OCI-LY7 (cell line): Measurements from ENCODE around the gene BANF2. TPM values are rescaled to one million over a fixed set of nuclear protein-coding genes. Genes with fewer than 3 reads are reported as not detected.
A peak's percentile ranks its signal among the peaks of the same experiment; 100 is the strongest.

Source experiments
- BruUV-seq: library from RNA; stranded (reverse); fragments of 400-500 nt; replicated peaks from 2 replicates; lab custom pipeline; 2021; lab: Mats Ljungman, UMichigan
- CTCF ChIA-PET: fragments of 300-600 bp; sonication (Branson Sonifier 250); formaldehyde crosslinking; loops from one replicate; lab custom pipeline; 2022; ENCODE audit warnings: antibody characterized with exemption; ENCODE audit not compliant: unreplicated experiment; lab: Charles Lee
- POLR2A ChIA-PET: fragments of 300-600 bp; sonication (Branson Sonifier 250); formaldehyde crosslinking; loops from one replicate; lab custom pipeline; 2022; ENCODE audit warnings: antibody characterized with exemption; lab: Charles Lee
- DNase-seq: peaks from one replicate; pipeline ENCODE4 v3.0.0-alpha.2; 2015; ENCODE audit warnings: low spot score
- H2AFZ ChIP-seq: fragments of 200-600 bp; sonication (generic), shearing (Covaris generic); 2 replicates; pipeline ENCODE4 v1.6.1; 2014; ENCODE audit warnings: mild to moderate bottlenecking, antibody characterized with exemption, low read length, moderate library complexity
- H3K27ac ChIP-seq: fragments of 200-600 bp; sonication (generic); 2 replicates; pipeline ENCODE4 v1.5.1; 2014; ENCODE audit warnings: mixed run types, low read depth, mild to moderate bottlenecking, moderate library complexity, low read length, inconsistent platforms; ENCODE audit not compliant: poor library complexity, severe bottlenecking
- H3K36me3 ChIP-seq: fragments of 200-600 bp; sonication (generic); 2 replicates; pipeline ENCODE4 v1.6.1; 2014; ENCODE audit warnings: mild to moderate bottlenecking, antibody characterized with exemption, low read length, moderate library complexity, mixed read lengths; ENCODE audit not compliant: insufficient read depth
- H3K4me1 ChIP-seq: fragments of 200-600 bp; sonication (generic); 2 replicates; pipeline ENCODE4 v1.5.1; 2014; ENCODE audit warnings: mild to moderate bottlenecking, low read length; ENCODE audit not compliant: insufficient read depth, poor library complexity, severe bottlenecking
- H3K4me2 ChIP-seq: fragments of 200-600 bp; sonication (generic); 2 replicates; pipeline ENCODE4 v1.6.1; 2014; ENCODE audit warnings: mild to moderate bottlenecking, low read length
- H3K4me3 ChIP-seq: fragments of 200-600 bp; sonication (generic); 2 replicates; pipeline ENCODE4 v1.5.1; 2014; ENCODE audit warnings: mild to moderate bottlenecking, low read depth, low read length; ENCODE audit not compliant: poor library complexity, severe bottlenecking
- H3K79me2 ChIP-seq: fragments of 200-600 bp; sonication (generic); 2 replicates; pipeline ENCODE4 v1.6.1; 2016; ENCODE audit warnings: low read depth, mild to moderate bottlenecking, low read length, moderate library complexity, mixed read lengths; ENCODE audit not compliant: insufficient read depth
- H3K9me2 ChIP-seq: fragments of 200-600 bp; sonication (generic); 2 replicates; pipeline ENCODE4 v1.6.1; 2016; ENCODE audit warnings: mild to moderate bottlenecking, low read length, mixed read lengths; ENCODE audit not compliant: insufficient read depth
- H3K9me3 ChIP-seq: fragments of 200-600 bp; sonication (generic); 2 replicates; pipeline ENCODE4 v1.6.1; 2014; ENCODE audit warnings: mild to moderate bottlenecking, mixed run types, low read length, mixed read lengths
- H4K20me1 ChIP-seq: fragments of 200-600 bp; sonication (generic); 2 replicates; pipeline ENCODE4 v1.6.1; 2014; ENCODE audit warnings: mild to moderate bottlenecking, antibody characterized with exemption, low read length, moderate library complexity, mixed read lengths; ENCODE audit not compliant: insufficient read depth
- EZH2phosphoT487 ChIP-seq: fragments of 200-600 bp; sonication (generic); IDR thresholded peaks from 2 replicates; pipeline ENCODE4 v1.6.1; 2018; ENCODE audit warnings: low read depth, borderline replicate concordance, mild to moderate bottlenecking, mixed run types, antibody characterized with exemption, low read length, moderate library complexity, mixed read lengths
- intact Hi-C: fragments of 100-400 bp; cut with micrococcal nuclease; formaldehyde crosslinking; loops from one replicate; pipeline ENCODE4 v1.10.0; 2022; ENCODE audit not compliant: unreplicated experiment
- total RNA-seq, 2 experiments: library from RNA; depleted of rRNA in 1 of 2; stranded (reverse); fragments of >200 nt in 1 of 2; shearing (Covaris generic) in 1 of 2; gene quantifications; 2 replicates each; pipeline ENCODE4 v1.2.3, GENCODE V29; 2014 to 2022
- TF ChIP-seq, protein P1 (sequence below): fragments of 200-600 bp; sonication (generic); conservative IDR thresholded peaks from 2 replicates; pipeline ENCODE4 v1.5.1; 2014; ENCODE audit warnings: mild to moderate bottlenecking, antibody characterized with exemption, low read length, moderate library complexity, mixed read lengths

The BANF2 gene
- total RNA-seq, 2 experiments from 2014 or later: not detected

GRCh38 chr20:17716331-17716730, 16.6 kb downstream of the BANF2 start:
- H3K27ac ChIP-seq: no peak overlapping the region
- no peaks in the 10 kb centered on the region for H3K79me2 ChIP-seq
- intact Hi-C loops: no loop called here
- H3K9me3 ChIP-seq: no peaks in the 10 kb centered on the region
- no peak overlapping the region for H3K4me2 ChIP-seq
- CTCF ChIA-PET: no interaction called here
- no peaks in the 10 kb centered on the region for H3K36me3 ChIP-seq
- no peaks in the 10 kb centered on the region for H4K20me1 ChIP-seq
- TF ChIP-seq EZH2phosphoT487: no peak
- TF ChIP-seq, protein P1, sequence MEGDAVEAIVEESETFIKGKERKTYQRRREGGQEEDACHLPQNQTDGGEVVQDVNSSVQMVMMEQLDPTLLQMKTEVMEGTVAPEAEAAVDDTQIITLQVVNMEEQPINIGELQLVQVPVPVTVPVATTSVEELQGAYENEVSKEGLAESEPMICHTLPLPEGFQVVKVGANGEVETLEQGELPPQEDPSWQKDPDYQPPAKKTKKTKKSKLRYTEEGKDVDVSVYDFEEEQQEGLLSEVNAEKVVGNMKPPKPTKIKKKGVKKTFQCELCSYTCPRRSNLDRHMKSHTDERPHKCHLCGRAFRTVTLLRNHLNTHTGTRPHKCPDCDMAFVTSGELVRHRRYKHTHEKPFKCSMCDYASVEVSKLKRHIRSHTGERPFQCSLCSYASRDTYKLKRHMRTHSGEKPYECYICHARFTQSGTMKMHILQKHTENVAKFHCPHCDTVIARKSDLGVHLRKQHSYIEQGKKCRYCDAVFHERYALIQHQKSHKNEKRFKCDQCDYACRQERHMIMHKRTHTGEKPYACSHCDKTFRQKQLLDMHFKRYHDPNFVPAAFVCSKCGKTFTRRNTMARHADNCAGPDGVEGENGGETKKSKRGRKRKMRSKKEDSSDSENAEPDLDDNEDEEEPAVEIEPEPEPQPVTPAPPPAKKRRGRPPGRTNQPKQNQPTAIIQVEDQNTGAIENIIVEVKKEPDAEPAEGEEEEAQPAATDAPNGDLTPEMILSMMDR: no peak
- POLR2A ChIA-PET: interaction anchor here (0.7 kb wide), 1 partner anchor 72 kb away, joined by 5 read pairs; no protein-coding TSS in a partner anchor
- no peak overlapping the region for H2AFZ ChIP-seq
- BruUV-seq: no TSS peak
- no peaks in the 10 kb centered on the region for H3K9me2 ChIP-seq
- no peak overlapping the region for H3K4me3 ChIP-seq
- no peak for DNase-seq
- H3K4me1 ChIP-seq: no peaks in the 10 kb centered on the region

DNA sequence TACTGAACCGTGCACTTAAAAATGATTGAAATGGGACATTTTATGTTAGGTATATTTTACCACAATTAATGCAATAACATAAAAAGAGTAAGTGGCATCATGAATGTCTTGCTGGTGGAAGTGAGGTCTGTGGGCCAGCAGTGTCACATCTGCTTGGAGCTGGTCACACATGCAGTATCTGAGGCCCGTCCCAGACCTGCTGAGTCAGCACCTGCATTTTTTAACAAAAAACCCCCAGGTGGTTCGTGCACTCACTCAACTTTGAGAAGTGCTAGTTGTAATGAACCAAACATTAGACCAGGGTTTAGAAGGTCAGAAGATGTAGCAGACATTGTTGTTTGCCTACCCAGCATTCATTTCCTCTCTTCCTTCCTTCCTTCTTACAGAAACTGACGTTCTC, 21.0 kb downstream of the BANF2 start:
- no peaks in the 10 kb centered on the region for H3K9me2 ChIP-seq
- H3K36me3 ChIP-seq: no peaks in the 10 kb centered on the region
- H3K79me2 ChIP-seq: no peaks in the 10 kb centered on the region
- no peaks in the 10 kb centered on the region for H4K20me1 ChIP-seq
- no TSS peak for BruUV-seq
- H3K4me3 ChIP-seq: no peak overlapping the region
- no peak overlapping the region for H2AFZ ChIP-seq
- CTCF ChIA-PET: no interaction called here
- no peaks in the 10 kb centered on the region for H3K9me3 ChIP-seq
- POLR2A ChIA-PET: no interaction called here
- DNase-seq: no peak
- H3K27ac ChIP-seq: no peak overlapping the region
- no peak for TF ChIP-seq EZH2phosphoT487
- TF ChIP-seq, protein P1: no peak
- H3K4me2 ChIP-seq: no peak overlapping the region
- no peaks in the 10 kb centered on the region for H3K4me1 ChIP-seq
- intact Hi-C loops: no loop called here

GRCh38 chr20:17721802-17722486, 22.2 kb downstream of the BANF2 start:
- no peaks in the 10 kb centered on the region for H3K79me2 ChIP-seq
- peak; percentile 25 for DNase-seq
- no peaks in the 10 kb centered on the region for H3K36me3 ChIP-seq
- CTCF ChIA-PET: interaction anchor here (0.5 kb wide), 1 partner anchor 21 kb away, joined by 3 read pairs; no protein-coding TSS in a partner anchor
- H3K4me1 ChIP-seq: no peaks in the 10 kb centered on the region
- no peak overlapping the region for H3K4me2 ChIP-seq
- no TSS peak for BruUV-seq
- no peaks in the 10 kb centered on the region for H3K9me2 ChIP-seq
- intact Hi-C loops: no loop called here
- H2AFZ ChIP-seq: no peak overlapping the region
- H4K20me1 ChIP-seq: no peaks in the 10 kb centered on the region
- no peaks in the 10 kb centered on the region for H3K9me3 ChIP-seq
- TF ChIP-seq EZH2phosphoT487: no peak
- TF ChIP-seq, protein P1: peak; percentile 50
- POLR2A ChIA-PET: interaction anchor here (0.5 kb wide), 2 partner anchors 30 to 273 kb away, joined by 3 to 4 read pairs; no protein-coding TSS in a partner anchor
- H3K4me3 ChIP-seq: no peak overlapping the region
- no peak overlapping the region for H3K27ac ChIP-seq
